ENCODE measurements around the gene PDAP1. TPM values are rescaled to one million over a fixed set of nuclear protein-coding genes. Genes with fewer than 3 reads are reported as not detected.

Gene PDAP1
- polyA plus RNA-seq, 1 of the 3 experiments (the other 2 are of a cell fraction), result 389 TPM

- TF ChIP-seq EP300 (IDR thresholded peaks at IDR 0.05; ENCODE audit: borderline replicate concordance in 1 of 2, low read depth in 1 of 2, low read length in 1 of 2), result no peak
- TF ChIP-seq TEAD4 (IDR thresholded peaks at IDR 0.05; ENCODE audit: borderline replicate concordance, insufficient read depth), result no peak
- no peak for TF ChIP-seq NFIC (IDR thresholded peaks at IDR 0.05; ENCODE audit: borderline replicate concordance)
- no peak for TF ChIP-seq ELF1 (IDR thresholded peaks at IDR 0.05)
- TF ChIP-seq SIN3A (IDR thresholded peaks at IDR 0.05; ENCODE audit: borderline replicate concordance, low read depth, low read length), result no peak
Measured at GRCh38 chr7:99365318-99366141, 42.9 kb downstream of the PDAP1 start (continued).

- CTCF ChIA-PET, result interaction anchor here (1.2 kb wide), 1 partner anchor 13 kb away, joined by 3 read pairs; no protein-coding TSS in a partner anchor
- Histone ChIP-seq H3K9me2 (no peaks in the 10 kb centered on the region), H3K4me1 (ENCODE audit: control insufficient read depth in 1 of 2, insufficient read depth in 2 of 2, low read depth in 1 of 2, low read length in 1 of 2) (peaks cover 0 to 3% of the 10 kb centered on the region in 2 experiments; a peak in 2 of 4 replicates), H3K9me3 (no peaks in the 10 kb centered on the region), H3K9ac (no peak overlapping the region), H3K27me3 (ENCODE audit: insufficient read depth) (no peaks in the 10 kb centered on the region), H3K4me2 (0 out of 2 replicates have a peak overlapping the region, but pooled peaks have one; percentile 14), H3K36me3 (replicated peaks in 1 of 2; ENCODE audit: control insufficient read depth in 1 of 2, insufficient read depth in 2 of 2, low read length in 1 of 2) (peaks cover 54 to 73% of the 10 kb centered on the region in 2 experiments), H3F3A (replicated peaks; ENCODE audit: insufficient read depth) (peaks cover 34% of the 10 kb centered on the region), H4K20me1 (ENCODE audit: insufficient read depth) (peaks cover 8% of the 10 kb centered on the region), H3K79me2 (ENCODE audit: insufficient read depth) (no peaks in the 10 kb centered on the region), H3K4me3 (ENCODE audit: low read depth in 2 of 2, low read length in 1 of 2) (no peak overlapping the region), H2AFZ (ENCODE audit: low read depth) (no peak overlapping the region), H3K27ac (ENCODE audit: low read depth in 2 of 2, low read length in 1 of 2) (peak overlapping the region in 1 of 2 experiments; percentile 59; a peak in 2 of 4 replicates)
- POLR2A ChIA-PET, result interaction anchor here (0.7 kb wide), 1 partner anchor 401 kb away, joined by 4 read pairs; no protein-coding TSS in a partner anchor
- no peak for DNase-seq
- 92% methylated on average over 5 of the region's 5 CpGs for WGBS (ENCODE audit: low lambda C conversion rate)
- TF ChIP-seq SMC3 (IDR thresholded peaks at IDR 0.05; ENCODE audit: low read depth, low read length) (no peak), GABPA (IDR thresholded peaks at IDR 0.05; ENCODE audit: low read depth) (no peak), EP300 (IDR thresholded peaks at IDR 0.05; ENCODE audit: borderline replicate concordance in 1 of 2, low read depth in 1 of 2, low read length in 1 of 2) (no peak), MXI1 (IDR thresholded peaks at IDR 0.05; ENCODE audit: low read depth, low read length) (no peak), SIN3A (IDR thresholded peaks at IDR 0.05; ENCODE audit: borderline replicate concordance, low read depth, low read length) (no peak)
Measured at GRCh38 chr7:99363286-99363685, 45.1 kb downstream of the PDAP1 start.

DNA sequence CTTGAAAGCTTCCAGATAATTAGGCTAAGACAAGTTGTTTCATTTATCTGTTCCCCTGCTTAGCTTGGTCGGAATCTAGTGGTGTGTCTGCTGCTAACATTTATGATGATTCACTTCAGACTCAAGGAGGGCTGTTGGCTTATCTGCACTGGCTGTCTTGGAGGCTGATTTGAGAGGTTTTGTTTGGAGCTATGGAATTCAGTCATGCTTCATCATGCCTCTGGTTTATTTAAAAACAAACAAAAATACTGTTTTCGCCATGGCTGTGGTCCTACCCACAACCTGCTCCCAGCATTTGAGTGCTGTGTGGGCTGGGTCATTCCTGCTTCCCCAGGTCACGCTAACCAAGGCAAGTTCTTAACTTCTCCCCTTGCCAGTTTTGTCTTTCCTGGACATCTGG lies 45.6 kb downstream of the PDAP1 start:
- peaks cover 8% of the 10 kb centered on the region for H4K20me1 ChIP-seq (ENCODE audit: insufficient read depth)
- peaks cover 0 to 3% of the 10 kb centered on the region in 2 experiments; a peak in 2 of 4 replicates for H3K4me1 ChIP-seq (ENCODE audit: control insufficient read depth in 1 of 2, insufficient read depth in 2 of 2, low read depth in 1 of 2, low read length in 1 of 2)
- H3F3A ChIP-seq (replicated peaks; ENCODE audit: insufficient read depth), result peaks cover 31% of the 10 kb centered on the region
- TF ChIP-seq, protein P1, sequence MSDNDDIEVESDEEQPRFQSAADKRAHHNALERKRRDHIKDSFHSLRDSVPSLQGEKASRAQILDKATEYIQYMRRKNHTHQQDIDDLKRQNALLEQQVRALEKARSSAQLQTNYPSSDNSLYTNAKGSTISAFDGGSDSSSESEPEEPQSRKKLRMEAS (IDR thresholded peaks at IDR 0.05; ENCODE audit: low read depth), result no peak
- TF ChIP-seq RCOR1 (IDR thresholded peaks at IDR 0.05; ENCODE audit: low read length), result no peak
- TF ChIP-seq, protein P2, sequence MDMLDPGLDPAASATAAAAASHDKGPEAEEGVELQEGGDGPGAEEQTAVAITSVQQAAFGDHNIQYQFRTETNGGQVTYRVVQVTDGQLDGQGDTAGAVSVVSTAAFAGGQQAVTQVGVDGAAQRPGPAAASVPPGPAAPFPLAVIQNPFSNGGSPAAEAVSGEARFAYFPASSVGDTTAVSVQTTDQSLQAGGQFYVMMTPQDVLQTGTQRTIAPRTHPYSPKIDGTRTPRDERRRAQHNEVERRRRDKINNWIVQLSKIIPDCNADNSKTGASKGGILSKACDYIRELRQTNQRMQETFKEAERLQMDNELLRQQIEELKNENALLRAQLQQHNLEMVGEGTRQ (IDR thresholded peaks at IDR 0.05; ENCODE audit: borderline replicate concordance, low read depth, low read length), result no peak
- no peak for TF ChIP-seq FOXM1 (IDR thresholded peaks at IDR 0.05; ENCODE audit: low read depth)
- no peak for TF ChIP-seq SMC3 (IDR thresholded peaks at IDR 0.05; ENCODE audit: low read depth, low read length)
- TF ChIP-seq MXI1 (IDR thresholded peaks at IDR 0.05; ENCODE audit: low read depth, low read length), result no peak
- peak; percentile 52 for TF ChIP-seq FOSL2 (IDR thresholded peaks at IDR 0.05; ENCODE audit: borderline replicate concordance, low read depth)
- TF ChIP-seq, protein P3, sequence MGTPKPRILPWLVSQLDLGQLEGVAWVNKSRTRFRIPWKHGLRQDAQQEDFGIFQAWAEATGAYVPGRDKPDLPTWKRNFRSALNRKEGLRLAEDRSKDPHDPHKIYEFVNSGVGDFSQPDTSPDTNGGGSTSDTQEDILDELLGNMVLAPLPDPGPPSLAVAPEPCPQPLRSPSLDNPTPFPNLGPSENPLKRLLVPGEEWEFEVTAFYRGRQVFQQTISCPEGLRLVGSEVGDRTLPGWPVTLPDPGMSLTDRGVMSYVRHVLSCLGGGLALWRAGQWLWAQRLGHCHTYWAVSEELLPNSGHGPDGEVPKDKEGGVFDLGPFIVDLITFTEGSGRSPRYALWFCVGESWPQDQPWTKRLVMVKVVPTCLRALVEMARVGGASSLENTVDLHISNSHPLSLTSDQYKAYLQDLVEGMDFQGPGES (IDR thresholded peaks at IDR 0.05; ENCODE audit: low read depth, low read length), result no peak
- no peak for TF ChIP-seq EZH2phosphoT487 (IDR thresholded peaks at IDR 0.05; ENCODE audit: borderline replicate concordance, low read depth)
- TF ChIP-seq RXRA (IDR thresholded peaks at IDR 0.05; ENCODE audit: borderline replicate concordance, low read depth), result no peak
- TF ChIP-seq TCF12 (IDR thresholded peaks at IDR 0.05), result peak; percentile 28; the same call in 1 of the 2 replicates
- TF ChIP-seq NRF1 (IDR thresholded peaks at IDR 0.05; ENCODE audit: low read depth, low read length), result no peak
- TF ChIP-seq NFIC (IDR thresholded peaks at IDR 0.05; ENCODE audit: borderline replicate concordance), result no peak
- no peaks in the 10 kb centered on the region for H3K9me2 ChIP-seq
- ChIA-PET CTCF (interaction anchor here (1.2 to 1.8 kb wide), 2 partner anchors 13 to 30 kb away, joined by 3 to 4 read pairs; no protein-coding TSS in a partner anchor), POLR2A (no interaction called here)
- H3K27me3 ChIP-seq (ENCODE audit: insufficient read depth), result no peaks in the 10 kb centered on the region
- H3K79me2 ChIP-seq (ENCODE audit: insufficient read depth), result no peaks in the 10 kb centered on the region
- peak overlapping the region in 1 of 2 experiments; percentile 59; a peak in 2 of 4 replicates for H3K27ac ChIP-seq (ENCODE audit: low read depth in 2 of 2, low read length in 1 of 2)
- no peak overlapping the region for H3K9ac ChIP-seq
- 79% methylated on average over 3 of the region's 3 CpGs for WGBS (ENCODE audit: low lambda C conversion rate)
- DNase-seq, result no peak
- H3K36me3 ChIP-seq (replicated peaks in 1 of 2; ENCODE audit: control insufficient read depth in 1 of 2, insufficient read depth in 2 of 2, low read length in 1 of 2), result peaks cover 59 to 77% of the 10 kb centered on the region in 2 experiments
- H3K4me3 ChIP-seq (ENCODE audit: low read depth in 2 of 2, low read length in 1 of 2), result no peak overlapping the region
- 0 out of 2 replicates have a peak overlapping the region, but pooled peaks have one; percentile 14 for H3K4me2 ChIP-seq
- H3K9me3 ChIP-seq, result no peaks in the 10 kb centered on the region
- H2AFZ ChIP-seq (ENCODE audit: low read depth), result no peak overlapping the region

All from SK-N-SH (cell line).